Adrenal gland (tissue), 12 donors: ENCODE data around the gene LILRA5. TPM values are rescaled to one million over a fixed set of nuclear protein-coding genes. Genes with fewer than 3 reads are reported as not detected.

ENCODE experiments used
- DNase-seq, 7 donors: peaks; one replicate each; pipeline ENCODE4 v3.0.0-alpha.2; 2019 to 2020
- H3K27ac ChIP-seq, 5 donors: fragments of 200-600 bp; sonication (generic) in 4 of 5; 1 replicate in 3 of 5; 2 replicates in 2 of 5; pipeline versions ENCODE4 v1.5.1 to v1.8.0; 2016 to 2020; ENCODE audit warnings: mild to moderate bottlenecking in 1 of 5
- H3K27me3 ChIP-seq: fragments of 200-600 bp; 2 replicates; pipeline ENCODE4 v1.8.0; 2021
- H3K36me3 ChIP-seq, 2 donors: fragments of 200-600 bp; replicated peaks in 1 of 2; 1 replicate in 1 of 2; 2 replicates in 1 of 2; pipeline versions ENCODE4 v1.5.1 to v1.8.0; 2018 to 2022
- H3K4me1 ChIP-seq, 2 donors: fragments of 200-600 bp; replicated peaks in 1 of 2; 1 replicate in 1 of 2; 2 replicates in 1 of 2; pipeline versions ENCODE4 v1.5.1 to v1.8.0; 2018 to 2021
- H3K4me3 ChIP-seq, 4 donors: fragments of 200-600 bp; sonication (generic) in 3 of 4; one replicate each; pipeline ENCODE4 v1.5.1; 2016 to 2018
- H3K9me3 ChIP-seq, 3 donors: fragments of 200-600 bp; sonication (generic) in 1 of 3; replicated peaks in 1 of 3; 1 replicate in 2 of 3; 2 replicates in 1 of 3; pipeline versions ENCODE4 v1.5.1 to v1.8.0; 2016 to 2021
- CTCF ChIP-seq, 6 experiments: fragments of 450-650 bp in 4 of 6; fragments of 200-600 bp in 2 of 6; sonication (generic) in 1 of 6; IDR thresholded peaks; 1 replicate in 5 of 6; 2 replicates in 1 of 6; pipeline versions ENCODE4 v1.5.1 to v1.8.0; 2016 to 2021; ENCODE audit warnings: antibody characterized with exemption in 6 of 6, mild to moderate bottlenecking in 2 of 6, moderate library complexity in 1 of 6
- POLR2A ChIP-seq, 2 donors: fragments of 450-650 bp; IDR thresholded peaks; one replicate each; pipeline ENCODE4 v1.6.1; 2017; ENCODE audit warnings: antibody characterized with exemption in 2 of 2, mild to moderate bottlenecking in 2 of 2, moderate library complexity in 1 of 2
- WGBS, 4 donors: extraction: QIAGEN DNeasy Blood & Tissue Kit in 2 of 4; methylation state at CpG; one replicate each; pipeline versions ENCODE4 v1.1.5 to v1.1.7; 2013 to 2017; 5-methylcytosine and 5-hydroxymethylcytosine counted together
- intact Hi-C, 2 donors: fragments of 100-400 bp; cut with DNase I; formaldehyde crosslinking; loops; one replicate each; pipeline versions ENCODE4 v1.14.1 to v1.15.0; 2022 to 2023
- polyA plus RNA-seq, 3 donors: library from polyadenylated mRNA; stranded (reverse); fragments of 200-250 nt in 2 of 3; fragments of 350-450 nt in 1 of 3; fragmentation: Illumina TruSeq in 1 of 3; extraction: RNeasy Lipid Tissue Mini Kit (QIAGEN cat#74804) in 1 of 3; gene quantifications; one replicate each; pipeline ENCODE4 v1.2.3, GENCODE V29; 2013 to 2014
- total RNA-seq, 9 donors: library from RNA; depleted of rRNA in 4 of 9; stranded (reverse); fragments of >200 nt in 4 of 9; fragments of 120-200 nt in 1 of 9; fragmentation: NEBNext Ultra II Directional in 1 of 9; extraction: Animal tissue kit (Norgen Biotek cat#: 25700) in 1 of 9; gene quantifications; one replicate each; pipeline versions ENCODE4 v1.1.0 to v1.2.4, GENCODE V29; 2013 to 2023
- donor health status: healthy with polysubstance abuse.
- donor health status: Bipolar disorder and iron deficiency.
- donor health status: DM: yes; HTN: yes; CAD: no.
- donor health status: DM: no; HTN: no; CAD: no.
- donor health status: DM: no; HTN: no; CAD: no.
- donor health status: DM: yes; HTN: yes; CAD: no.

LILRA5 gene
- total and polyA plus RNA-seq, 12 donors, result 0.72 to 6.2 (median 3.0) TPM; not detected in 1

- no peak overlapping the region for H3K4me3 ChIP-seq
- no peaks in the 10 kb centered on the region for H3K27me3 ChIP-seq
- 64 to 82% (median 69%) methylated on average over 7 to 12 of the region's 12 CpGs for WGBS, 4 donors
- H3K4me1 ChIP-seq, result no peaks in the 10 kb centered on the region
- no peak for TF ChIP-seq POLR2A (IDR thresholded peaks at IDR 0.05)
- no peak for TF ChIP-seq CTCF (IDR thresholded peaks at IDR 0.05)
- H3K27ac ChIP-seq, result no peak overlapping the region
- H3K36me3 ChIP-seq, result no peaks in the 10 kb centered on the region
- H3K9me3 ChIP-seq, result no peaks in the 10 kb centered on the region
- intact Hi-C loops, result no loop called here
- DNase-seq, result no peak
Observed at GRCh38 chr19:54356444-54357056, 43.6 kb upstream of the LILRA5 start.

GRCh38 chr19:54355675-54356074, 42.7 kb upstream of the LILRA5 start:
- 72 to 78% (median 76%) methylated on average over 4 to 14 of the region's 14 CpGs for WGBS, 4 donors
- no peak for TF ChIP-seq POLR2A (IDR thresholded peaks at IDR 0.05)
- no peak for TF ChIP-seq CTCF (IDR thresholded peaks at IDR 0.05)
- no peak for DNase-seq
- Histone ChIP-seq H3K4me1 (no peaks in the 10 kb centered on the region), H3K9me3 (no peaks in the 10 kb centered on the region), H3K36me3 (no peaks in the 10 kb centered on the region), H3K4me3 (no peak overlapping the region), H3K27me3 (no peaks in the 10 kb centered on the region), H3K27ac (no peak overlapping the region)
- intact Hi-C loops, result no loop called here

- H3K27me3 ChIP-seq, result no peaks in the 10 kb centered on the region
- no peaks in the 10 kb centered on the region for H3K9me3 ChIP-seq
- DNase-seq, result no peak
- no peak overlapping the region for H3K27ac ChIP-seq
- no peaks in the 10 kb centered on the region for H3K36me3 ChIP-seq
- TF ChIP-seq CTCF (IDR thresholded peaks at IDR 0.05) (no peak), POLR2A (IDR thresholded peaks at IDR 0.05) (no peak)
- WGBS, 4 donors, result 53 to 69% (median 66%) methylated on average over 3 of the region's 3 CpGs
- H3K4me1 ChIP-seq, result no peaks in the 10 kb centered on the region
- H3K4me3 ChIP-seq, result no peak overlapping the region
- intact Hi-C loops, result no loop called here
Observed at GRCh38 chr19:54354761-54355160, 41.8 kb upstream of the LILRA5 start.

GRCh38 chr19:54352546-54352945, 39.6 kb upstream of the LILRA5 start:
- Histone ChIP-seq H3K36me3 (no peaks in the 10 kb centered on the region), H3K27me3 (no peaks in the 10 kb centered on the region), H3K9me3 (no peaks in the 10 kb centered on the region), H3K27ac (no peak overlapping the region), H3K4me3 (no peak overlapping the region), H3K4me1 (no peaks in the 10 kb centered on the region)
- no peak for TF ChIP-seq CTCF (IDR thresholded peaks at IDR 0.05)
- no peak for TF ChIP-seq POLR2A (IDR thresholded peaks at IDR 0.05)
- 26 to 90% (median 48%) methylated on average over 3 of the region's 3 CpGs for WGBS, 4 donors
- DNase-seq, result no peak
- intact Hi-C loops, result no loop called here
